ENCODE data around the gene FERMT1. TPM values are rescaled to one million over a fixed set of nuclear protein-coding genes. Genes with fewer than 3 reads are reported as not detected.
"Not testable (repeated sequence)": the region's sequence is repeated elsewhere in the genome, so short reads cannot be mapped to it uniquely, and the experiment has no call there.

The FERMT1 gene
- total and polyA plus RNA-seq, 2 of the 13 experiments (the other 11 are each of a cell fraction or from before 2014, with no cell fraction given), result 15.8 to 29.5 TPM

- no peak for TF ChIP-seq TRIM22 (IDR thresholded peaks at IDR 0.05)
- TF ChIP-seq ZNF12 (CRISPR knock-in tag; IDR thresholded peaks at IDR 0.05), result no peak
- TF ChIP-seq RAD21 (CRISPR knock-in tag; IDR thresholded peaks at IDR 0.05), result no peak
Measured at GRCh38 chr20:6034134-6034969, 88.5 kb downstream of the FERMT1 start (continued).

GRCh38 chr20:6032907-6033306 lies 89.9 kb downstream of the FERMT1 start:
- H3K4me2 ChIP-seq (ENCODE audit: low read depth, low read length); H3K4me1 ChIP-seq (ENCODE audit: insufficient read depth, low read length); in situ Hi-C loops (cut with HindIII; ENCODE audit: extremely low pct_ligation_motif_present, low pct_unique_long_range_greater_than_20kb); ATAC-seq; H3K9ac ChIP-seq (ENCODE audit: insufficient read depth, low read depth, low read length); DNase-seq (ENCODE audit: low spot score); H3K9me3 ChIP-seq (ENCODE audit: low read length); H2AFZ ChIP-seq (ENCODE audit: low read length); H3K27ac ChIP-seq (ENCODE audit: extremely low read length, insufficient read depth, low read length); FAIRE-seq; CTCF ChIA-PET (ENCODE audit: low intra/inter-chr PET ratio, low total read pairs); H3K27me3 ChIP-seq (ENCODE audit: control insufficient read depth in 1 of 2, insufficient read depth in 2 of 2, low read length in 2 of 2); intact Hi-C loops (cut with micrococcal nuclease; ENCODE audit: unreplicated experiment); H3K4me3 ChIP-seq (replicated peaks in 1 of 3; ENCODE audit: insufficient read depth in 1 of 3, low read depth in 2 of 3, low read length in 3 of 3); BruUV-seq (replicated peaks): not testable (repeated sequence)
- Histone ChIP-seq H3K36me3 (replicated peaks in 1 of 2; ENCODE audit: control insufficient read depth in 1 of 2, insufficient read depth in 2 of 2, low read length in 2 of 2) (peaks cover 30 to 71% of the 10 kb centered on the region in 2 experiments), H3K79me2 (ENCODE audit: insufficient read depth, low read length) (peaks cover 17% of the 10 kb centered on the region), H4K20me1 (ENCODE audit: insufficient read depth, low read length) (peaks cover 18% of the 10 kb centered on the region)
- POLR2A ChIA-PET, result interaction anchor here (1.2 kb wide), 2 partner anchors 11 to 22 kb away, joined by 3 read pairs; no protein-coding TSS in a partner anchor
- 98% methylated on average over 8 of the region's 8 CpGs for WGBS (ENCODE audit: low lambda C conversion rate)
